Measurements from ENCODE around the gene SSR3. TPM values are rescaled to one million over a fixed set of nuclear protein-coding genes. Genes with fewer than 3 reads are reported as not detected.
A peak's percentile ranks its signal among the peaks of the same experiment; 100 is the strongest.

SSR3 gene
- total and polyA plus RNA-seq, 2 of the 13 experiments (the other 11 are each of a cell fraction or from before 2014, with no cell fraction given): 229 to 325 TPM

DNA sequence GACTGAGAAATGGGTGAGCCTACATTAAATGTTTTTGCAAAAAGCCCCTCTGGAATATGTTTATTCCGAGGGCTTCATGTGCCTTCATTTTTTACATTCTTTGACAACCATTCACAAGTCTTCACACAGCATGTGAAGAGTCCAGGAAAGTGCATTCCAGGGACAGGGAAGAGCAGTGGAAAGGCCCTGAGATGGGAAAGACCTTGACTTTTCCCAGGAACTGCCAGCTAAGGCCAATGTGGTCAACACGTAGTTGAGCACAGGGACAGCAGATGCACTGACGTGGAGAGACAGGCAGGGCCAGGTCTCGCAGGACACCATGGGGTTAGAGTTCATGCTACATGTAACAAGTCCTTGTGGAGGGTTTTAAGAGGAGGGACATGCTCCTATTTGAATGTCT is 21.7 kb downstream of the SSR3 start:
- no peak for FAIRE-seq
- Histone ChIP-seq H3K27me3 (ENCODE audit: control insufficient read depth in 1 of 2, insufficient read depth in 2 of 2, low read length in 2 of 2) (no peaks in the 10 kb centered on the region), H3K4me2 (ENCODE audit: low read depth, low read length) (no peak overlapping the region), H3K4me1 (ENCODE audit: insufficient read depth, low read length) (peaks cover 54% of the 10 kb centered on the region), H3K9me3 (ENCODE audit: low read length) (no peaks in the 10 kb centered on the region), H3K4me3 (replicated peaks in 1 of 3; ENCODE audit: insufficient read depth in 1 of 3, low read depth in 2 of 3, low read length in 3 of 3) (no peak overlapping the region), H3K27ac (ENCODE audit: extremely low read length, insufficient read depth, low read length) (no peak overlapping the region), H3K79me2 (ENCODE audit: insufficient read depth, low read length) (no peaks in the 10 kb centered on the region), H2AFZ (ENCODE audit: low read length) (no peak overlapping the region), H4K20me1 (ENCODE audit: insufficient read depth, low read length) (no peaks in the 10 kb centered on the region), H3K9ac (ENCODE audit: insufficient read depth, low read depth, low read length) (no peak overlapping the region), H3K36me3 (replicated peaks in 1 of 2; ENCODE audit: control insufficient read depth in 1 of 2, insufficient read depth in 2 of 2, low read length in 2 of 2) (no peaks in the 10 kb centered on the region)
- in situ Hi-C loops (cut with HindIII; ENCODE audit: extremely low pct_ligation_motif_present, low pct_unique_long_range_greater_than_20kb): no loop called here
- TF ChIP-seq, protein P1, sequence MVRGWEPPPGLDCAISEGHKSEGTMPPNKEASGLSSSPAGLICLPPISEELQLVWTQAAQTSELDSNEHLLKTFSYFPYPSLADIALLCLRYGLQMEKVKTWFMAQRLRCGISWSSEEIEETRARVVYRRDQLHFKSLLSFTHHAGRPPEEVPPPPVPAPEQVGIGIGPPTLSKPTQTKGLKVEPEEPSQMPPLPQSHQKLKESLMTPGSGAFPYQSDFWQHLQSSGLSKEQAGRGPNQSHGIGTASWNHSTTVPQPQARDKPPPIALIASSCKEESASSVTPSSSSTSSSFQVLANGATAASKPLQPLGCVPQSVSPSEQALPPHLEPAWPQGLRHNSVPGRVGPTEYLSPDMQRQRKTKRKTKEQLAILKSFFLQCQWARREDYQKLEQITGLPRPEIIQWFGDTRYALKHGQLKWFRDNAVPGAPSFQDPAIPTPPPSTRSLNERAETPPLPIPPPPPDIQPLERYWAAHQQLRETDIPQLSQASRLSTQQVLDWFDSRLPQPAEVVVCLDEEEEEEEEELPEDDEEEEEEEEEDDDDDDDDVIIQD (CRISPR knock-in tag; IDR thresholded peaks at IDR 0.05; ENCODE audit: low read depth): no peak
- TF ChIP-seq, protein P2, sequence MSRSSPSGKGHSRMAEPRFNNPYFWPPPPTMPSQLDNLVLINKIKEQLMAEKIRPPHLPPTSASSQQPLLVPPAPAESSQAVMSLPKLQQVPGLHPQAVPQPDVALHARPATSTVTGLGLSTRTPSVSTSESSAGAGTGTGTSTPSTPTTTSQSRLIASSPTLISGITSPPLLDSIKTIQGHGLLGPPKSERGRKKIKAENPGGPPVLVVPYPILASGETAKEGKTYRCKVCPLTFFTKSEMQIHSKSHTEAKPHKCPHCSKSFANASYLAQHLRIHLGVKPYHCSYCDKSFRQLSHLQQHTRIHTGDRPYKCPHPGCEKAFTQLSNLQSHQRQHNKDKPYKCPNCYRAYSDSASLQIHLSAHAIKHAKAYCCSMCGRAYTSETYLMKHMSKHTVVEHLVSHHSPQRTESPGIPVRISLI (CRISPR knock-in tag; IDR thresholded peaks at IDR 0.05; ENCODE audit: borderline replicate concordance): no peak
- TF ChIP-seq, protein P3, sequence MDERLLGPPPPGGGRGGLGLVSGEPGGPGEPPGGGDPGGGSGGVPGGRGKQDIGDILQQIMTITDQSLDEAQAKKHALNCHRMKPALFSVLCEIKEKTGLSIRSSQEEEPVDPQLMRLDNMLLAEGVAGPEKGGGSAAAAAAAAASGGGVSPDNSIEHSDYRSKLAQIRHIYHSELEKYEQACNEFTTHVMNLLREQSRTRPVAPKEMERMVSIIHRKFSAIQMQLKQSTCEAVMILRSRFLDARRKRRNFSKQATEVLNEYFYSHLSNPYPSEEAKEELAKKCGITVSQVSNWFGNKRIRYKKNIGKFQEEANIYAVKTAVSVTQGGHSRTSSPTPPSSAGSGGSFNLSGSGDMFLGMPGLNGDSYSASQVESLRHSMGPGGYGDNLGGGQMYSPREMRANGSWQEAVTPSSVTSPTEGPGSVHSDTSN (CRISPR knock-in tag; IDR thresholded peaks at IDR 0.05): no peak
- TF ChIP-seq FOSL2 (CRISPR knock-in tag; IDR thresholded peaks at IDR 0.05) (no peak), SMARCE1 (IDR thresholded peaks at IDR 0.05; ENCODE audit: borderline replicate concordance) (no peak), ZNF260 (CRISPR knock-in tag; IDR thresholded peaks at IDR 0.05; ENCODE audit: borderline replicate concordance, low read depth) (no peak), REXO4 (CRISPR knock-in tag; IDR thresholded peaks at IDR 0.05; ENCODE audit: borderline replicate concordance) (no peak), SALL1 (CRISPR knock-in tag; IDR thresholded peaks at IDR 0.05) (peak; percentile 43; the same call in 1 of the 2 replicates), IRX3 (CRISPR knock-in tag; IDR thresholded peaks at IDR 0.05; ENCODE audit: borderline replicate concordance, low read depth) (no peak), TEAD3 (CRISPR knock-in tag; optimal IDR thresholded peaks at IDR 0.05; ENCODE audit: borderline replicate concordance) (peak; percentile 66), CBFB (CRISPR knock-in tag; IDR thresholded peaks at IDR 0.05) (no peak), ZNF766 (CRISPR knock-in tag; IDR thresholded peaks at IDR 0.05; ENCODE audit: borderline replicate concordance) (no peak), RXRA (CRISPR knock-in tag; IDR thresholded peaks at IDR 0.05) (peak; percentile 55; the same call in 1 of the 2 replicates), HOXA3 (CRISPR knock-in tag; IDR thresholded peaks at IDR 0.05) (no peak), ZNF841 (CRISPR knock-in tag; IDR thresholded peaks at IDR 0.05; ENCODE audit: borderline replicate concordance) (no peak), SIN3A (IDR thresholded peaks at IDR 0.05; ENCODE audit: borderline replicate concordance, low read depth, low read length) (no peak), BCL6 (CRISPR knock-in tag; IDR thresholded peaks at IDR 0.05) (peak; percentile 56), ZNF781 (CRISPR knock-in tag; IDR thresholded peaks at IDR 0.05; ENCODE audit: borderline replicate concordance, not compliant biosample characterization) (no peak), RARA (CRISPR knock-in tag; IDR thresholded peaks at IDR 0.05) (peak; percentile 71), ZNF263 (CRISPR knock-in tag; IDR thresholded peaks at IDR 0.05) (no peak), SKI (IDR thresholded peaks at IDR 0.05; ENCODE audit: partially characterized antibody) (peak; percentile 88)
- TF ChIP-seq, protein P4, sequence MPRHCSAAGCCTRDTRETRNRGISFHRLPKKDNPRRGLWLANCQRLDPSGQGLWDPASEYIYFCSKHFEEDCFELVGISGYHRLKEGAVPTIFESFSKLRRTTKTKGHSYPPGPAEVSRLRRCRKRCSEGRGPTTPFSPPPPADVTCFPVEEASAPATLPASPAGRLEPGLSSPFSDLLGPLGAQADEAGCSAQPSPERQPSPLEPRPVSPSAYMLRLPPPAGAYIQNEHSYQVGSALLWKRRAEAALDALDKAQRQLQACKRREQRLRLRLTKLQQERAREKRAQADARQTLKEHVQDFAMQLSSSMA (CRISPR knock-in tag; IDR thresholded peaks at IDR 0.05): no peak
- ATAC-seq: peak; percentile 13
- no TSS peak for BruUV-seq (replicated peaks)
- intact Hi-C loops (cut with micrococcal nuclease; ENCODE audit: unreplicated experiment): no loop called here
- CTCF ChIA-PET (ENCODE audit: low intra/inter-chr PET ratio, low total read pairs): no interaction called here
- POLR2A ChIA-PET: no interaction called here
- 60% methylated on average over 4 of the region's 4 CpGs for WGBS (ENCODE audit: low lambda C conversion rate)
- DNase-seq (ENCODE audit: low spot score): peak; percentile 32
